Mesenchymal stem cell (in vitro differentiated cells and primary cell): ENCODE results near the gene THAP4.

Source experiments
- DNase-seq: peaks from one replicate; pipeline ENCODE4 v3.0.0-alpha.2; 2013
- H2AFZ ChIP-seq: one replicate; pipeline ENCODE4 v1.6.1; 2013; ENCODE audit warnings: low read depth, mild to moderate bottlenecking, control low read depth, inconsistent platforms, low read length, moderate library complexity
- H2AK5ac ChIP-seq: 2 replicates; pipeline ENCODE4 v1.6.1; 2013; ENCODE audit warnings: low read length, moderate library complexity, mild to moderate bottlenecking, inconsistent platforms; ENCODE audit not compliant: severe bottlenecking
- H2BK120ac ChIP-seq: one replicate; pipeline ENCODE4 v1.6.1; 2013; ENCODE audit warnings: low read depth, mild to moderate bottlenecking, inconsistent platforms, low read length, moderate library complexity
- H2BK12ac ChIP-seq, 2 experiments: one replicate each; pipeline ENCODE4 v1.6.1; 2013; ENCODE audit warnings: inconsistent platforms in 2 of 2, low read length in 2 of 2, mild to moderate bottlenecking in 2 of 2, moderate library complexity in 2 of 2, control low read depth in 1 of 2
- H2BK15ac ChIP-seq: one replicate; pipeline ENCODE4 v1.6.1; 2013; ENCODE audit warnings: mild to moderate bottlenecking, low read depth, inconsistent platforms; ENCODE audit not compliant: poor library complexity, severe bottlenecking
- H2BK5ac ChIP-seq: 2 replicates; pipeline ENCODE4 v1.6.1; 2013; ENCODE audit warnings: low read depth, mild to moderate bottlenecking, low read length, control low read depth, inconsistent platforms; ENCODE audit not compliant: poor library complexity, severe bottlenecking
- H3K14ac ChIP-seq, 2 experiments: one replicate each; pipeline ENCODE4 v1.6.1; 2013; ENCODE audit warnings: inconsistent platforms in 2 of 2, low read length in 2 of 2, control low read depth in 1 of 2, mild to moderate bottlenecking in 1 of 2, moderate library complexity in 1 of 2
- H3K18ac ChIP-seq, 2 experiments: one replicate each; pipeline ENCODE4 v1.6.1; 2013; ENCODE audit warnings: inconsistent platforms in 2 of 2, low read length in 2 of 2, control low read depth in 1 of 2, low read depth in 1 of 2, mild to moderate bottlenecking in 1 of 2
- H3K23ac ChIP-seq, 2 experiments: one replicate each; pipeline ENCODE4 v1.6.1; 2013; ENCODE audit warnings: inconsistent platforms in 2 of 2, low read length in 2 of 2, mild to moderate bottlenecking in 2 of 2, moderate library complexity in 2 of 2, control low read depth in 1 of 2
- H3K27ac ChIP-seq: 2 replicates; pipeline ENCODE4 v1.5.1; 2013; ENCODE audit warnings: mild to moderate bottlenecking, moderate library complexity, low read length, control low read depth, inconsistent platforms; ENCODE audit not compliant: poor library complexity, severe bottlenecking
- H3K27me3 ChIP-seq, 2 experiments: 2 replicates each; pipeline versions ENCODE4 v1.6.1 to v1.7.0; 2013; ENCODE audit warnings: low read length in 2 of 2, mild to moderate bottlenecking in 2 of 2, moderate library complexity in 2 of 2, control low read depth in 1 of 2, inconsistent platforms in 1 of 2; ENCODE audit not compliant: control insufficient read depth in 1 of 2, insufficient read depth in 1 of 2
- H3K36me3 ChIP-seq, 2 experiments: 2 replicates each; pipeline versions ENCODE4 v1.6.1 to v1.7.0; 2013; ENCODE audit warnings: low read length in 2 of 2, control low read depth in 1 of 2, inconsistent platforms in 1 of 2, low read depth in 1 of 2, mild to moderate bottlenecking in 1 of 2; ENCODE audit not compliant: insufficient read depth in 2 of 2, control insufficient read depth in 1 of 2
- H3K4ac ChIP-seq, 2 experiments: one replicate each; pipeline ENCODE4 v1.6.1; 2013; ENCODE audit warnings: inconsistent platforms in 2 of 2, low read length in 2 of 2, mild to moderate bottlenecking in 2 of 2, moderate library complexity in 2 of 2, control low read depth in 1 of 2, low read depth in 1 of 2
- H3K4me1 ChIP-seq: 2 replicates; pipeline ENCODE4 v1.6.1; 2013; ENCODE audit warnings: low read depth, low read length, control low read depth; ENCODE audit not compliant: control insufficient read depth, insufficient read depth
- H3K4me2 ChIP-seq: 2 replicates; pipeline ENCODE4 v1.6.1; 2013; ENCODE audit warnings: low read length, mild to moderate bottlenecking, inconsistent platforms; ENCODE audit not compliant: poor library complexity, severe bottlenecking
- H3K4me3 ChIP-seq, 2 experiments: 2 replicates each; pipeline versions ENCODE4 v1.5.1 to v1.7.0; 2013; ENCODE audit warnings: low read length in 2 of 2, mild to moderate bottlenecking in 2 of 2, control low read depth in 1 of 2, low read depth in 1 of 2; ENCODE audit not compliant: insufficient read depth in 1 of 2
- H3K79me1 ChIP-seq: replicated peaks from 2 replicates; pipeline ENCODE4 v1.6.1; 2013; ENCODE audit warnings: mild to moderate bottlenecking, control low read depth, low read length, inconsistent platforms; ENCODE audit not compliant: poor library complexity, severe bottlenecking
- H3K9ac ChIP-seq: 2 replicates; pipeline ENCODE4 v1.7.0; 2013; ENCODE audit warnings: mild to moderate bottlenecking, low read length, moderate library complexity
- H3K9me3 ChIP-seq: 2 replicates; pipeline ENCODE4 v1.7.0; 2013; ENCODE audit warnings: mild to moderate bottlenecking, low read length; ENCODE audit not compliant: control insufficient read depth
- H4K8ac ChIP-seq: one replicate; pipeline ENCODE4 v1.6.1; 2013; ENCODE audit warnings: inconsistent platforms, mild to moderate bottlenecking, low read length, moderate library complexity
- H4K91ac ChIP-seq: one replicate; pipeline ENCODE4 v1.6.1; 2013; ENCODE audit warnings: mild to moderate bottlenecking, low read length, inconsistent platforms
- WGBS: methylation state at CpG from one replicate; pipeline ENCODE4 v1.1.7; 2013; ENCODE audit warnings: mixed read lengths; 5-methylcytosine and 5-hydroxymethylcytosine counted together

Gene THAP4

DNA sequence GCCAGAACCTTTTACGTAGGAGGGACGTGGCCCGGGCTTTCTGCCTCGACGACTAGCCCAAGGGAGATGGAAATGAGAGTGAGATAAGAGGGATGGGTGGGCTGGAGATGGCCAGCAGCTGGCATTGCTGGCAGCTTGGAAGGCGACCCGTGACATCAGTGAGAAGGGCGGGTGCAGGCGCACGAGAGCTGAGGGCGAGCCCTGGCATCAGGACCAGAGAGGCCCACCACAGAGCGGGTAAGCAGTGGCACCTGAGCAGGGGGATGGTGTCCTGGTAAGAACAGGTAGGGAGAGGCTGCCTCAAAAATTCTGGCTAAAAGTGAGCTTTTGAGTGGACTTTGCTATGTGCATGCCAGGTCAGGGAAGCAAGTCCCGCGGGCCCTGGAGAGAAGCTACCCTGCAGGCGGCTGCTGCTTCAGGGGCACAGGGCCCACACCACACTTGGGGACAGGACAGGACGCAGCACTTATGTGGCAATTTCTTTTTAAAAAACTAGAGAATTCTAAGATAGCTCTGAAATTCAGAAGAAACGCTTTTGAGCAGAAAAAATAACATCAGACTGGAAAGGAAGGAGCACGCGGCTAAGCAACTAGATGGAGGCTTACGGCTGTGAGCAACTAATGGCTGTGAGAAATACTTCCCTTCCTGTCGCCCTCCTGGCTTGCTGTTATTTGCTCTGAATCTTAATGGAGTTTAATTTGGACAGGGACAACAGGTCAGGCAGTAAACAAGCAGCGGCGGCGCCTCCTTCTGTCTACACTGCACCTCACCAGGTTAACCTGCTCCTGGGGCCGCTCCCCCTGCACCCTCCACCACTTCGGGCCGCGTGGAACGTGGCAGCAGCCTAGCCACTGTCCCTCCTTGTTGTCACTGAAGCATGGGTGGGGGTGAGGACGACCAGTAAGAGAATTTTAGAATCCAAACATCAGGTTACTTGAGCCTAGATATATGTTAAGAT, 20.5 kb downstream of the THAP4 start:
- peaks cover 11 to 33% of the 10 kb centered on the region in 2 experiments for H3K36me3 ChIP-seq
- DNase-seq: no peak
- no peak overlapping the region for H3K18ac ChIP-seq
- no peak overlapping the region for H4K91ac ChIP-seq
- no peak overlapping the region for H3K27ac ChIP-seq
- H3K4me1 ChIP-seq: peaks cover 8% of the 10 kb centered on the region
- H3K9me3 ChIP-seq: no peaks in the 10 kb centered on the region
- no peak overlapping the region for H3K4me2 ChIP-seq
- no peak overlapping the region for H2BK120ac ChIP-seq
- H2BK12ac ChIP-seq: no peak overlapping the region
- no peak overlapping the region for H3K9ac ChIP-seq
- H2AK5ac ChIP-seq: no peak overlapping the region
- H4K8ac ChIP-seq: no peak overlapping the region
- H2BK15ac ChIP-seq: no peak overlapping the region
- H2BK5ac ChIP-seq: no peak overlapping the region
- 95% methylated on average over 28 of the region's 30 CpGs for WGBS
- H3K4me3 ChIP-seq: no peak overlapping the region
- peaks cover 33% of the 10 kb centered on the region for H3K79me1 ChIP-seq
- H2AFZ ChIP-seq: no peak overlapping the region
- H3K27me3 ChIP-seq: no peaks in the 10 kb centered on the region
- peak overlapping the region in 1 of 2 experiments; percentile 37 for H3K14ac ChIP-seq
- no peak overlapping the region for H3K23ac ChIP-seq
- H3K4ac ChIP-seq: no peak overlapping the region

DNA sequence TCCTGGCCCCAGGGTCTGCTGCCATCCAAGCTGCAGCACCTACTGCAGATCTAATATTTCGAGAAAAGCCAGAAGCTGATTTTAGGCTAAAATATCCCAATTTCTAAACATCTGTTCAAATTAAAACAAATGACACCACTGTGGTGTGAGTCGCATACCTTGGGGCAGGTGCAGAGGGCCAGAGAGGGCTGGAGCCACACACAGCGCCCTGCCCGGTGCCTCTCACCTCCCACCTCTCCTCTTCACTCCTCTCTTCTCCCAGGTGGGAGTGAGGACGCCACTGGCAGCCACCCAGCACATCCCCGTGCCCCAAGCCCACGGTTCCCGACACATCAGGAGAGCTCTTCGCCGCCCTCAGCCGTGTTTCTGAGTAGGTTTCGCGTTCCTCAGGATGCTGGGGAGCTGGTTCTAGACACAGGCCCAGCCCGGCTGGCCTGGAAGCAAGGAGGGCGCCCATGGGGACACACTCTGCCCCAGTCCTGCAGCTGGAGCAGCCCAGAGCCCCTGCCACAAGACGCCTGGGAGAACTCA, 21.4 kb downstream of the THAP4 start:
- Histone ChIP-seq H3K4ac (no peak overlapping the region), H3K27me3 (no peaks in the 10 kb centered on the region), H2BK5ac (no peak overlapping the region), H3K27ac (no peak overlapping the region), H2AFZ (no peak overlapping the region), H3K23ac (no peak overlapping the region), H3K4me2 (no peak overlapping the region), H3K18ac (no peak overlapping the region), H3K14ac (no peak overlapping the region), H3K4me1 (peaks cover 9% of the 10 kb centered on the region), H2BK15ac (no peak overlapping the region), H3K9ac (no peak overlapping the region), H2BK12ac (no peak overlapping the region), H2AK5ac (no peak overlapping the region), H3K79me1 (peaks cover 36% of the 10 kb centered on the region), H2BK120ac (no peak overlapping the region), H3K36me3 (peaks cover 11 to 33% of the 10 kb centered on the region in 2 experiments), H3K4me3 (no peak overlapping the region), H4K8ac (peak overlapping the region; percentile 43), H3K9me3 (no peaks in the 10 kb centered on the region), H4K91ac (no peak overlapping the region)
- WGBS: 93% methylated on average over 16 of the region's 16 CpGs
- no peak for DNase-seq

DNA sequence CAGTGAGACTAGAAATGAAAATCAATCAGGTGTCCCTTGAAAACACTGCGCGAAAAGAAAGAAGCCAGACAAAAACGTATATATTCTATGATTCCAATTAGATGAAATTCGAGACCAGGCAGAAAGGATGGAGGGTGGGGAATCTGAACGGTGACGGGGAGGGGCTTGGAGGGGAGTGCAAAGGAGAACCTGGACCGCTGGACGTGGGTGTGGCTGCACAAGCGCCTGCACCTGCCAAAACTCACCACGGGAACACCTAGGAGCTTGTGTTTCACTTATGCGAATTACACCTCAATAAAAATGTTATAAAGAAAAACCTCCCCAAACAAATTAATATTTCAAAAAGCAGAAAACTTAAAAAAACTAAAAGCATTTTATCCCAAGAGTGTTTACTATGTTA, 21.9 kb downstream of the THAP4 start:
- H2BK12ac ChIP-seq: no peak overlapping the region
- no peaks in the 10 kb centered on the region for H3K9me3 ChIP-seq
- whole genome bisulfite sequencing: 94% methylated on average over 11 of the region's 11 CpGs
- H3K18ac ChIP-seq: no peak overlapping the region
- no peak overlapping the region for H3K9ac ChIP-seq
- no peak overlapping the region for H3K14ac ChIP-seq
- peaks cover 38% of the 10 kb centered on the region for H3K79me1 ChIP-seq
- H3K36me3 ChIP-seq: peaks cover 11 to 28% of the 10 kb centered on the region in 2 experiments
- no peak overlapping the region for H2BK120ac ChIP-seq
- no peaks in the 10 kb centered on the region for H3K27me3 ChIP-seq
- H3K27ac ChIP-seq: no peak overlapping the region
- H3K4ac ChIP-seq: no peak overlapping the region
- no peak overlapping the region for H2BK5ac ChIP-seq
- no peak for DNase-seq
- H3K4me1 ChIP-seq: peaks cover 14% of the 10 kb centered on the region
- no peak overlapping the region for H3K23ac ChIP-seq
- H2AFZ ChIP-seq: no peak overlapping the region
- no peak overlapping the region for H2AK5ac ChIP-seq
- H3K4me2 ChIP-seq: no peak overlapping the region
- H3K4me3 ChIP-seq: no peak overlapping the region
- H2BK15ac ChIP-seq: no peak overlapping the region
- no peak overlapping the region for H4K8ac ChIP-seq
- no peak overlapping the region for H4K91ac ChIP-seq

DNA sequence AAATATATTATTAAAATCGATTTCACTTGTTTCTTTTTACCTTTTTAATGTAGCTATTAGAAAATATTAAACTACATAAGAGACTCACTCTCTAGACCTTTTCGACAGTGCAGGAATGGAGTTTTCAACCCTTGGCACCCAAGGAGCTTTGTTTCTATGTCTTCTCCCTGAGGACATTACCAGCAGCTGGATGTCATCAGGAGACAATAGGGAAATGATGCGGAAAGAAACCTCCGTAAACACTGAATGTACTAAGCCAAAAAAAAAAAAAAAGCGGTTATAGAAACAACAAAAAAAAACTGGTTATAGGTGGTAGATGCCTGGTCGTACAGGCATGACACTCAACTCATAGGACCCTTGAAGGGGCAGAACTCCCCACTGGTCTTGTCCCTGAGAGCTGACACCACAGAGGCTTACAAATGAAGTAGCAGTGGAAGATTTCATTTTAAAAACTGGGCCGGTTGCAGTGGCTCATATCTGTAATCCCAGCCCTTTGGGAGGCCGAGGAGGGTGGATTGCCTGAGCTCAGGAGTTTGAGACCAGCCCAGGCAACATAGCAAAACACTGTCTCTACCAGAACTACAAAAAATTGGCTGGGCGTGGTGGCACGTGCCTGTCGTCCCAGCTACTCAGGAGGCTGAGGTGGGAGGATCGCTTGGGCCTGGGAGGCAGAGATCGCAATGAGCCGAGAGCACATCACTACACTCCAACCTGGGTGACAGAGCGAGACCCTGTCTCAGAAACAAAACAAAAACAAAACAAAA, 23.8 kb downstream of the THAP4 start:
- Histone ChIP-seq H3K23ac (no peak overlapping the region), H3K9me3 (no peaks in the 10 kb centered on the region), H3K4me2 (no peak overlapping the region), H3K79me1 (peaks cover 43% of the 10 kb centered on the region), H3K27me3 (no peaks in the 10 kb centered on the region), H3K27ac (no peak overlapping the region), H3K36me3 (peaks cover 0 to 19% of the 10 kb centered on the region in 2 experiments), H3K14ac (no peak overlapping the region), H2BK12ac (no peak overlapping the region), H3K4me3 (peak overlapping the region in 1 of 2 experiments; percentile 23), H2BK120ac (no peak overlapping the region), H3K18ac (no peak overlapping the region), H4K8ac (peak overlapping the region; percentile 32), H3K9ac (peak overlapping the region; percentile 75), H2BK5ac (no peak overlapping the region), H3K4ac (no peak overlapping the region), H4K91ac (no peak overlapping the region), H3K4me1 (peaks cover 19% of the 10 kb centered on the region), H2BK15ac (no peak overlapping the region), H2AFZ (no peak overlapping the region), H2AK5ac (no peak overlapping the region)
- 92% methylated on average over 14 of the region's 15 CpGs for WGBS
- peak; percentile 39 for DNase-seq
